Tibial nerve (tissue), 4 donors: Measurements from ENCODE around the gene LEFTY2. TPM values are rescaled to one million over a fixed set of nuclear protein-coding genes. Genes with fewer than 3 reads are reported as not detected.

Experiments
- DNase-seq, 2 donors: peaks; one replicate each; pipeline ENCODE4 v3.0.0-alpha.2; 2019; ENCODE audit warnings: low spot score in 2 of 2
- H3K27ac ChIP-seq, 4 donors: fragments of 200-600 bp; sonication (generic) in 3 of 4; one replicate each; pipeline ENCODE4 v1.5.1; 2017 to 2019; ENCODE audit warnings: mild to moderate bottlenecking in 1 of 4
- H3K27me3 ChIP-seq, 2 donors: fragments of 200-600 bp; sonication (generic) in 1 of 2; one replicate each; pipeline versions ENCODE4 v1.5.1 to v1.6.0; 2017 to 2019
- H3K36me3 ChIP-seq, 3 donors: fragments of 200-600 bp; sonication (generic); one replicate each; pipeline ENCODE4 v1.5.1; 2018 to 2019
- H3K4me1 ChIP-seq, 4 donors: fragments of 200-600 bp; sonication (generic) in 3 of 4; one replicate each; pipeline ENCODE4 v1.5.1; 2017 to 2019
- H3K4me3 ChIP-seq, 4 donors: fragments of 200-600 bp; sonication (generic) in 3 of 4; one replicate each; pipeline ENCODE4 v1.5.1; 2017 to 2019; ENCODE audit warnings: mild to moderate bottlenecking in 1 of 4, moderate library complexity in 1 of 4
- H3K9me3 ChIP-seq, 4 donors: fragments of 200-600 bp; sonication (generic) in 3 of 4; one replicate each; pipeline ENCODE4 v1.5.1; 2017 to 2019
- CTCF ChIP-seq, 5 experiments: fragments of 200-600 bp in 3 of 5; fragments of 450-650 bp in 2 of 5; sonication (generic) in 3 of 5; IDR thresholded peaks; one replicate each; pipeline ENCODE4 v1.5.1; 2016 to 2019; ENCODE audit warnings: antibody characterized with exemption in 5 of 5, mild to moderate bottlenecking in 3 of 5, moderate library complexity in 2 of 5
- EP300 ChIP-seq, 2 donors: sonication (generic); formaldehyde crosslinking; IDR thresholded peaks; one replicate each; pipeline ENCODE4 v1.6.1; 2017; ENCODE audit warnings: antibody characterized with exemption in 2 of 2, mild to moderate bottlenecking in 1 of 2
- POLR2A ChIP-seq, 2 donors: fragments of 450-650 bp; IDR thresholded peaks; one replicate each; pipeline ENCODE4 v1.6.1; 2017; ENCODE audit warnings: antibody characterized with exemption in 2 of 2, mild to moderate bottlenecking in 2 of 2, moderate library complexity in 2 of 2
- whole genome bisulfite sequencing, 2 donors: methylation state at CpG; one replicate each; pipeline ENCODE4 v1.1.5; 2018; 5-methylcytosine and 5-hydroxymethylcytosine counted together
- total RNA-seq, 4 donors: library from RNA; depleted of rRNA; stranded (reverse); fragments of >200 nt; gene quantifications; one replicate each; pipeline ENCODE4 v1.1.0, GENCODE V29; 2016

The LEFTY2 gene
- total RNA-seq, 4 donors from 2014 or later = not detected

- WGBS, 2 donors = 89 to 96% methylated on average over 6 of the region's 6 CpGs
- DNase-seq = no peak
- no peak for TF ChIP-seq POLR2A (IDR thresholded peaks at IDR 0.05)
- TF ChIP-seq EP300 (IDR thresholded peaks at IDR 0.05) = no peak
- no peak for TF ChIP-seq CTCF (IDR thresholded peaks at IDR 0.05)
- Histone ChIP-seq H3K27ac (no peak overlapping the region), H3K27me3 (peaks cover 0 to 7% of the 10 kb centered on the region in 2 donors), H3K36me3 (no peaks in the 10 kb centered on the region), H3K4me3 (no peak overlapping the region), H3K9me3 (no peaks in the 10 kb centered on the region), H3K4me1 (no peaks in the 10 kb centered on the region)
These were observed 48.7 kb downstream of the LEFTY2 start for GRCh38 chr1:225892307-225892706.

- 80 to 84% methylated on average over 14 of the region's 14 CpGs for WGBS, 2 donors
- Histone ChIP-seq H3K9me3 (no peaks in the 10 kb centered on the region), H3K27ac (no peak overlapping the region), H3K27me3 (peaks cover 0 to 11% of the 10 kb centered on the region in 2 donors), H3K36me3 (no peaks in the 10 kb centered on the region), H3K4me3 (no peak overlapping the region), H3K4me1 (no peaks in the 10 kb centered on the region)
- TF ChIP-seq POLR2A (IDR thresholded peaks at IDR 0.05) = no peak
- TF ChIP-seq EP300 (IDR thresholded peaks at IDR 0.05) = no peak
- TF ChIP-seq CTCF (IDR thresholded peaks at IDR 0.05) = no peak
- DNase-seq = no peak
These were observed 49.6 kb downstream of the LEFTY2 start for GRCh38 chr1:225891229-225891972.

GRCh38 chr1:225890346-225891228, 50.4 kb downstream of the LEFTY2 start:
- 54 to 59% methylated on average over 5 to 6 of the region's 6 CpGs for WGBS, 2 donors

GRCh38 chr1:225889743-225890142, 51.3 kb downstream of the LEFTY2 start:
- DNase-seq = no peak
- no peaks in the 10 kb centered on the region for H3K4me1 ChIP-seq
- H3K27me3 ChIP-seq = peaks cover 0 to 11% of the 10 kb centered on the region in 2 donors
- H3K27ac ChIP-seq = no peak overlapping the region
- H3K4me3 ChIP-seq = no peak overlapping the region
- no peaks in the 10 kb centered on the region for H3K36me3 ChIP-seq
- TF ChIP-seq POLR2A (IDR thresholded peaks at IDR 0.05) = no peak
- no peak for TF ChIP-seq CTCF (IDR thresholded peaks at IDR 0.05)
- TF ChIP-seq EP300 (IDR thresholded peaks at IDR 0.05) = no peak
- 82 to 89% methylated on average over 5 of the region's 5 CpGs for WGBS, 2 donors
- H3K9me3 ChIP-seq = no peaks in the 10 kb centered on the region

More at GRCh38 chr1:225890346-225891228, 50.4 kb downstream of the LEFTY2 start:
- Histone ChIP-seq H3K36me3 (no peaks in the 10 kb centered on the region), H3K27ac (no peak overlapping the region), H3K4me3 (no peak overlapping the region), H3K9me3 (no peaks in the 10 kb centered on the region), H3K27me3 (peaks cover 0 to 11% of the 10 kb centered on the region in 2 donors), H3K4me1 (no peaks in the 10 kb centered on the region)
- DNase-seq = no peak
- TF ChIP-seq POLR2A (IDR thresholded peaks at IDR 0.05) (no peak), CTCF (IDR thresholded peaks at IDR 0.05) (no peak), EP300 (IDR thresholded peaks at IDR 0.05) (no peak)
